Hepatocyte (in vitro differentiated cells): Measurements from ENCODE around the gene NEK1.

Source experiments
- EZH2 ChIP-seq: fragments of 200-600 bp; sonication (generic); IDR thresholded peaks from 2 replicates; pipeline ENCODE4 v1.6.1; 2016; ENCODE audit warnings: antibody characterized with exemption, mild to moderate bottlenecking, borderline replicate concordance
- TF ChIP-seq, protein P1 (sequence below): fragments of 200-600 bp; sonication (generic); IDR thresholded peaks from 2 replicates; pipeline ENCODE4 v1.5.1; 2016; ENCODE audit warnings: antibody characterized with exemption, mild to moderate bottlenecking; ENCODE audit not compliant: poor library complexity

DNA sequence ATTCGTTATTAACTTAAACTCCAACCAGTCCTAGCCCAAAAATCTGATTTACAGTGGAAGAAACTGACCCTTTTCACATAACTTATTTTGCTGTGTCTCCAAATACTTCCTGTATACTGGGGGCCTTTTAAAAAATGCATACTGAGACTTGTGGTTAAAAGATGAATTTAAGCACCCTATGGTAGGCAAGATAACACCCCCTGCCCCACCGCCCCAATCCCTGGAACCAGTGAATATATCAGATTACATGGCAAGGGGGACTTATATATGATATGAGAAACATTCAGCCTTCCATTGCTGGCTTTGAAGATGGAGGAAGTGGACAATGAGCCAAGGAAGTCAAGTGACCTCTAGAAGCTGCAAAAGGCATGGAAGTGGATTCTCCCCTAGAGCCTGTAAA is 4.9 kb upstream of the NEK1 start:
- TF ChIP-seq, protein P1, sequence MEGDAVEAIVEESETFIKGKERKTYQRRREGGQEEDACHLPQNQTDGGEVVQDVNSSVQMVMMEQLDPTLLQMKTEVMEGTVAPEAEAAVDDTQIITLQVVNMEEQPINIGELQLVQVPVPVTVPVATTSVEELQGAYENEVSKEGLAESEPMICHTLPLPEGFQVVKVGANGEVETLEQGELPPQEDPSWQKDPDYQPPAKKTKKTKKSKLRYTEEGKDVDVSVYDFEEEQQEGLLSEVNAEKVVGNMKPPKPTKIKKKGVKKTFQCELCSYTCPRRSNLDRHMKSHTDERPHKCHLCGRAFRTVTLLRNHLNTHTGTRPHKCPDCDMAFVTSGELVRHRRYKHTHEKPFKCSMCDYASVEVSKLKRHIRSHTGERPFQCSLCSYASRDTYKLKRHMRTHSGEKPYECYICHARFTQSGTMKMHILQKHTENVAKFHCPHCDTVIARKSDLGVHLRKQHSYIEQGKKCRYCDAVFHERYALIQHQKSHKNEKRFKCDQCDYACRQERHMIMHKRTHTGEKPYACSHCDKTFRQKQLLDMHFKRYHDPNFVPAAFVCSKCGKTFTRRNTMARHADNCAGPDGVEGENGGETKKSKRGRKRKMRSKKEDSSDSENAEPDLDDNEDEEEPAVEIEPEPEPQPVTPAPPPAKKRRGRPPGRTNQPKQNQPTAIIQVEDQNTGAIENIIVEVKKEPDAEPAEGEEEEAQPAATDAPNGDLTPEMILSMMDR, result no peak
- no peak for TF ChIP-seq EZH2
